ENCODE data around the gene ALKBH7. TPM values are rescaled to one million over a fixed set of nuclear protein-coding genes. Genes with fewer than 3 reads are reported as not detected.
"Not testable (repeated sequence)": the region's sequence is repeated elsewhere in the genome, so short reads cannot be mapped to it uniquely, and the experiment has no call there.

Gene ALKBH7
- total RNA-seq, 1 experiment from 2014 or later: 81.1 TPM

DNA sequence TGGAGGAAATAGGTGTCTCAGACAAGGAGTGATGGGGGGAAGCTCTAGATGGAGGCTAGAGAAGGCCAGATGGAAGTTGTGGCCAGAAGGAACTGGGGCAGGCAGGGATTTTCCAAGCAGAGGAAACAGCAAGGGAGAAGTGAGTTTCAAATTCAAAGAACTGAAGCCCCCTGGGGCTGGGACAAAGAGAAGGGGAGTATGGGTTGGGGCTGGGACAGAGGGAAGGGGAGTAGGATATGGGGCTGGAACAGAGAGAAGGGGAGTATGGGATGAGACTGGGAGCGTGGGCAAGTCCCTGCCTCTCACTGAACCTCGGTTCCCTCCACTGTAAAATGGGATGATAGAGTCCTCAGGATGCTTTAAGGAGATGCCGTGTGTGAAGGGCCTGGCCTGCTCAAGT, 22.2 kb downstream of the ALKBH7 start:
- Histone ChIP-seq H3K9me2 (replicated peaks; ENCODE audit: low read length) (no peaks in the 10 kb centered on the region), H3K9me3 (ENCODE audit: low read length) (no peaks in the 10 kb centered on the region), H3K79me2 (ENCODE audit: low read length) (peaks cover 22% of the 10 kb centered on the region), H3K27ac (ENCODE audit: low read length) (no peak overlapping the region), H3K4me3 (ENCODE audit: low read length) (no peak overlapping the region), H3K27me3 (ENCODE audit: low read length) (no peaks in the 10 kb centered on the region), H3K9ac (ENCODE audit: low read length) (no peak overlapping the region), H3K36me3 (ENCODE audit: low read depth, low read length) (peaks cover 5% of the 10 kb centered on the region; the same call in 1 of the 2 replicates), H2AFZ (ENCODE audit: low read length) (no peak overlapping the region), H3K4me1 (ENCODE audit: insufficient read depth, low read length) (peaks cover 18% of the 10 kb centered on the region), H4K20me1 (ENCODE audit: low read length) (no peaks in the 10 kb centered on the region), H3F3A (ENCODE audit: low read length, unreplicated experiment) (no peaks in the 10 kb centered on the region), H3K4me2 (ENCODE audit: low read length) (no peak overlapping the region)
- no TSS peak for BruUV-seq (replicated peaks)
- intact Hi-C loops (cut with micrococcal nuclease): no loop called here
- CTCF ChIA-PET: no interaction called here
- ATAC-seq: no peak
- DNase-seq: no peak
- POLR2A ChIA-PET (ENCODE audit: unreplicated experiment): no interaction called here
- no peak for TF ChIP-seq EZH2 (IDR thresholded peaks at IDR 0.05; ENCODE audit: low read length, unreplicated experiment)
- TF ChIP-seq, protein P1, sequence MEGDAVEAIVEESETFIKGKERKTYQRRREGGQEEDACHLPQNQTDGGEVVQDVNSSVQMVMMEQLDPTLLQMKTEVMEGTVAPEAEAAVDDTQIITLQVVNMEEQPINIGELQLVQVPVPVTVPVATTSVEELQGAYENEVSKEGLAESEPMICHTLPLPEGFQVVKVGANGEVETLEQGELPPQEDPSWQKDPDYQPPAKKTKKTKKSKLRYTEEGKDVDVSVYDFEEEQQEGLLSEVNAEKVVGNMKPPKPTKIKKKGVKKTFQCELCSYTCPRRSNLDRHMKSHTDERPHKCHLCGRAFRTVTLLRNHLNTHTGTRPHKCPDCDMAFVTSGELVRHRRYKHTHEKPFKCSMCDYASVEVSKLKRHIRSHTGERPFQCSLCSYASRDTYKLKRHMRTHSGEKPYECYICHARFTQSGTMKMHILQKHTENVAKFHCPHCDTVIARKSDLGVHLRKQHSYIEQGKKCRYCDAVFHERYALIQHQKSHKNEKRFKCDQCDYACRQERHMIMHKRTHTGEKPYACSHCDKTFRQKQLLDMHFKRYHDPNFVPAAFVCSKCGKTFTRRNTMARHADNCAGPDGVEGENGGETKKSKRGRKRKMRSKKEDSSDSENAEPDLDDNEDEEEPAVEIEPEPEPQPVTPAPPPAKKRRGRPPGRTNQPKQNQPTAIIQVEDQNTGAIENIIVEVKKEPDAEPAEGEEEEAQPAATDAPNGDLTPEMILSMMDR (conservative IDR thresholded peaks at IDR 0.05; ENCODE audit: low read depth, low read length): no peak
- TF ChIP-seq EZH2phosphoT487 (IDR thresholded peaks at IDR 0.05; ENCODE audit: borderline replicate concordance, low read length): no peak

- Histone ChIP-seq H4K20me1 (ENCODE audit: low read length) (no peaks in the 10 kb centered on the region), H3K36me3 (ENCODE audit: low read depth, low read length) (no peaks in the 10 kb centered on the region; the same call in 1 of the 2 replicates), H3K27me3 (ENCODE audit: low read length) (no peaks in the 10 kb centered on the region), H3K79me2 (ENCODE audit: low read length) (peaks cover 17% of the 10 kb centered on the region), H3K9me2 (replicated peaks; ENCODE audit: low read length) (no peaks in the 10 kb centered on the region), H3K4me3 (ENCODE audit: low read length) (no peak overlapping the region), H3K9me3 (ENCODE audit: low read length) (no peaks in the 10 kb centered on the region), H2AFZ (ENCODE audit: low read length) (no peak overlapping the region), H3F3A (ENCODE audit: low read length, unreplicated experiment) (no peaks in the 10 kb centered on the region), H3K4me2 (ENCODE audit: low read length) (no peak overlapping the region), H3K4me1 (ENCODE audit: insufficient read depth, low read length) (peaks cover 18% of the 10 kb centered on the region), H3K27ac (ENCODE audit: low read length) (no peak overlapping the region), H3K9ac (ENCODE audit: low read length) (no peak overlapping the region)
- TF ChIP-seq, protein P1 (conservative IDR thresholded peaks at IDR 0.05; ENCODE audit: low read depth, low read length): no peak
- TF ChIP-seq EZH2phosphoT487 (IDR thresholded peaks at IDR 0.05; ENCODE audit: borderline replicate concordance, low read length): no peak
- TF ChIP-seq EZH2 (IDR thresholded peaks at IDR 0.05; ENCODE audit: low read length, unreplicated experiment): no peak
- no peak for ATAC-seq
- no peak for DNase-seq
- ChIA-PET CTCF (no interaction called here), POLR2A (ENCODE audit: unreplicated experiment) (no interaction called here)
- intact Hi-C loops (cut with micrococcal nuclease): no loop called here
- no TSS peak for BruUV-seq (replicated peaks)
Observed at GRCh38 chr19:6396305-6396704, 23.7 kb downstream of the ALKBH7 start.

DNA sequence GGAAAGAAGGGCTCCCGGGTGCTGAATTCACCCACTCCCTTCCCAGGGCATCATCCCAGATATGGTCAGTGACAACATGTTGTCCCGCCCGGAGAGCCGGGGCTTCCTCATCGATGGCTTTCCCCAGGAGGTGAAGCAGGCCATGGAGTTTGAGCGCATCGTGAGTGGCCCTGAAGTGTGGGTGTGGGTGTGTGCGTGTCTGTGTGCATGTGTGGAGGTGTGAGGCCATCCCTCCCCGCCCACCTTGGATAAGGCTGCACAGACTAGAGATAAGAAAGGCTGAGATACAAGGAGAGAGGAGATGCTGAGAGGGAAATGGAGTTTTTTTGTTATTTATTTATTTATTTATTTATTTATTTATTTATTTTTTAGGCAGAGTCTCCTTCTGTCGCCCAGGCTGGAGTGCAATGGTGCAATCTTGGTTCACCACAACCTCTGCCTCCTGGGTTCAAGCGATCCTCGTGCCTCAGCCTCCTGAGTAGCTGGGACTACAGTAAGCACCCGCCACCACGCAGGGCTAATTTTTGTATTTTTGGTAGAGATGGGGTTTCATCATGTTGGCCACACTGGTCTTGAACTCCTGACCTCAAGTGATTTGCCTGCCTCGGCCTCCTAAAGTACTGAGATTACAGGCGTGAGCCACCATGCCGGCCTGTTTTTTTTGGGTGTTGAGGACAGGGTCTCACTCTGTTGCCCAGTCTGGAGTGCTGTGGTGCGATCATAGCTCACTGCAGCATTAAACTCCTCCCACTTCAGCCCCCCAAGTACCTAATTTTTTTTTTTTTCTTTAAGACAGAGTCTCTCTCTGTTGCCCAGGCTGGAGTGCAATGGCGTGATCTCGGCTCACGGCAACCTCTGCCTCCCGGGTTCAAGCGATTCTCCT, 27.7 kb downstream of the ALKBH7 start:
- H3K9me2 ChIP-seq (replicated peaks; ENCODE audit: low read length); intact Hi-C loops (cut with micrococcal nuclease); H3F3A ChIP-seq (ENCODE audit: low read length, unreplicated experiment); ATAC-seq; H3K9me3 ChIP-seq (ENCODE audit: low read length); H4K20me1 ChIP-seq (ENCODE audit: low read length); H3K36me3 ChIP-seq (ENCODE audit: low read depth, low read length); H3K79me2 ChIP-seq (ENCODE audit: low read length); H3K4me2 ChIP-seq (ENCODE audit: low read length); POLR2A ChIA-PET (ENCODE audit: unreplicated experiment); H3K27ac ChIP-seq (ENCODE audit: low read length); CTCF ChIA-PET; DNase-seq; H3K9ac ChIP-seq (ENCODE audit: low read length); H3K4me3 ChIP-seq (ENCODE audit: low read length); H3K27me3 ChIP-seq (ENCODE audit: low read length); H2AFZ ChIP-seq (ENCODE audit: low read length); H3K4me1 ChIP-seq (ENCODE audit: insufficient read depth, low read length); BruUV-seq (replicated peaks): not testable (repeated sequence)

Data from PC-3 (cell line).